ENCODE data around the gene DTNA. TPM values are rescaled to one million over a fixed set of nuclear protein-coding genes. Genes with fewer than 3 reads are reported as not detected.
"Not testable (repeated sequence)": the region's sequence is repeated elsewhere in the genome, so short reads cannot be mapped to it uniquely, and the experiment has no call there.

Gene DTNA
- total RNA-seq (100 to 1,000 TPM; 139 to 175 (median 155) TPM), polyA plus RNA-seq (131 TPM)
- long read RNA-seq, donor 1, full-length matches to known transcripts, result 26 of 193 reads
- long read RNA-seq, donor 1, partial matches to known transcripts, result 21 of 193 reads
- long read RNA-seq, donor 1, other reads (novel, unspliced or antisense), result 146 of 193 reads
- long read RNA-seq, donor 2, full-length matches to known transcripts, result 10 of 52 reads
- long read RNA-seq, donor 2, partial matches to known transcripts, result 6 of 52 reads
- long read RNA-seq, donor 2, other reads (novel, unspliced or antisense), result 36 of 52 reads
- long read RNA-seq, donor 3, full-length matches to known transcripts, result 88 of 386 reads
- long read RNA-seq, donor 3, partial matches to known transcripts, result 91 of 386 reads
- long read RNA-seq, donor 3, other reads (novel, unspliced or antisense), result 207 of 386 reads
- long read RNA-seq, donor 4, transcript DTNA-208 (12 exons, 1,680 nt), result major isoform, 7 of 83 reads
- long read RNA-seq, donor 4, partial matches to known transcripts, result 15 of 83 reads
- long read RNA-seq, donor 4, other reads (novel, unspliced or antisense), result 56 of 83 reads

DNA sequence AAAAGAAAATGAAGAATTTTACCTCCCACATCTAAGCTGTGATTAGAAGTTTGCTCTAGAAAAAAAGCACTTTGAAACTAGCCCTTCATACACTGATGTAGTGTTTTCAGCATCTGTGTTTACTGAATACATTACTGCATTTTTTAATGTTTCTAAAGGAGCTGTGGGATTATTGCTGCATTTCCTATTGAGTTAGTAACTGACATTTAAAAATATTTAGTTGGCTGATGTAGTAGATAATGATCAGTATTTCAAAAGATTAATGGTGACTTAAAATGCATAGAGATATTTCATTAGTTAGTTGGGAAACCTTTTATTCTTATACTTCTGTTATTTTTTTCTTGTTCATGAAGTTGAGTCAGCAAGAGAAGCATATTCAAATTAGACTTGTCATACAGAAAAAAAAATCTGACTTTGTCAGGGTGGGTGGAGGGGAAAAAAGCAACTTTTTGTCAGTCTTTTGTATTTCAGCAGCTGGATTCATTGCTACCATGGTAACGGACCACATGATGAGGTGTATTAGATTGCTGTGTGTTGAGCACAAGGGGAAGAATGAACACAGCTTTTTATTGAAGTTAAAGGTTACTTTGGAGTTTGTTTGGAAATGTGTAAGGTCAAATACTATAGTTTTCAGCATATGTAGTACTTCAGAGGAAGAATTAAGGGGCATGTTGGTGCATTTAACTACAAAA, at the start of gene DTNA:
DTNA (plus strand) TSS at position 549 of the 692 bp plus-strand sequence. CDS start 45,679 bp downstream, outside the sequence.
- Histone ChIP-seq H3K4me1 (ENCODE audit: control insufficient read depth, insufficient read depth, low read length) (no peaks in the 10 kb centered on the region), H3K4me3 (ENCODE audit: low read length) (peak within 1 kb of the TSS; percentile 31), H3K27ac (ENCODE audit: low read length) (peak within 1 kb of the TSS; percentile 74), H3K9me3 (ENCODE audit: control insufficient read depth, low read length) (no peaks in the 10 kb centered on the region), H3K27me3 (ENCODE audit: control insufficient read depth, insufficient read depth) (no peaks in the 10 kb centered on the region)
- WGBS, result 40% methylated on average over 1 of the region's 1 CpG
- ATAC-seq (peak; percentile 63 to 80), DNase-seq (no peak)
- intact Hi-C loops (cut with DNase I), result no loop called here

DNA sequence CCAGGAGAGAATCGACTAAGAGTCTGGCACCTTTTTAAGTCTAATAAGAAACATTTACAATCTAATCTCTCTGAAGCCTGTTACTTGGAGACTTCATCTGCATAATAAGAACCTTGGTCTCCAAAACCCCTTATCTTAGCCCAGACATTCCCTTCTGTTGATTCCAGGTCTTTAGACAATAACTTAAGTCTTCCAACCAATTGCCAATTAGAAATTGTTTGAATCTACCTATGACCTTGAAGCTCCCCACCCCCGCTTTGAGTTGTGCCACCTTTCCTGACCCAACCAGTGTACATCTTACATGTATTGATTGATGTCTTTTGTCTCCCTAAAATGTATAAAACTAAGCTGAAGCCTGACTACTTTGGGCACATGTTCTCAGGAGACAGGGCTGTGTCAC, 49.5 kb upstream of the DTNA start:
- 68% methylated on average over 2 of the region's 2 CpGs for WGBS
- DNase-seq, result no peak
- intact Hi-C loops (cut with DNase I), result loop anchor here in 1 of 4 donors (5.0 kb wide), 2 partner anchors 127 to 303 kb away; no protein-coding TSS in a partner anchor
- Histone ChIP-seq H3K4me3 (ENCODE audit: low read length) (no peak overlapping the region), H3K27me3 (ENCODE audit: control insufficient read depth, insufficient read depth) (no peaks in the 10 kb centered on the region), H3K4me1 (ENCODE audit: control insufficient read depth, insufficient read depth, low read length) (no peaks in the 10 kb centered on the region), H3K27ac (ENCODE audit: low read length) (no peak overlapping the region), H3K9me3 (ENCODE audit: control insufficient read depth, low read length) (no peaks in the 10 kb centered on the region)
- ATAC-seq, result no peak

GRCh38 chr18:34661464-34662087, 48.5 kb upstream of the DTNA start:
- ATAC-seq (peak; percentile 43 to 66), DNase-seq (no peak)
- H3K9me3 ChIP-seq (ENCODE audit: control insufficient read depth, low read length), result no peaks in the 10 kb centered on the region
- 45% methylated on average over 4 of the region's 4 CpGs for WGBS
- no peaks in the 10 kb centered on the region for H3K4me1 ChIP-seq (ENCODE audit: control insufficient read depth, insufficient read depth, low read length)
- H3K27me3 ChIP-seq (ENCODE audit: control insufficient read depth, insufficient read depth), result no peaks in the 10 kb centered on the region
- intact Hi-C loops (cut with DNase I), result loop anchor here in 1 of 4 donors (5.0 kb wide), 2 partner anchors 126 to 304 kb away; no protein-coding TSS in a partner anchor
- no peak overlapping the region for H3K4me3 ChIP-seq (ENCODE audit: low read length)
- no peak overlapping the region for H3K27ac ChIP-seq (ENCODE audit: low read length)

GRCh38 chr18:34676816-34677574, 33.1 kb upstream of the DTNA start:
- no peak for ATAC-seq
- WGBS, result 89% methylated on average over 3 of the region's 3 CpGs
- intact Hi-C loops (cut with DNase I), result no loop called here

DNA sequence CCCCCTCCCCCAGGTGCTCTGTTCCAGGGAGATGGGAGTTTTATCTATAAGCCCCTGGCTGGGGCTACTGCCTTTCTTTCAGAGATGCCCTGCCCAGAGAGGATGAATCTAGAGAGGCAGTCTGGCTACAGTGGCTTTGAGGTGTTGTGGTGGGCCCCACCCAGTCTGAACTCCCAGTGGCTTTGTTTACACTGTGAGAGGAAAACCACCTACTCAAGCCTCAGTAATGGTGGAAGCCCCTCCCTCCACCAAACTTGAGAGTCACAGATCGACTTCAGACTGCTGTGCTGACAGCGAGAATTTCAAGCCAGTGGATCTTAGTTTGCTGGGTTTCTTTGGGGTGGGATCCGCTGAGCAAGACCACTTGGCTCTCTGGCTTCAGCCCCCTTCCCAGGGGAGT, 20.3 kb upstream of the DTNA start:
- H3K4me3 ChIP-seq (ENCODE audit: low read length); intact Hi-C loops (cut with DNase I); DNase-seq; H3K9me3 ChIP-seq (ENCODE audit: control insufficient read depth, low read length); H3K27me3 ChIP-seq (ENCODE audit: control insufficient read depth, insufficient read depth); H3K4me1 ChIP-seq (ENCODE audit: control insufficient read depth, insufficient read depth, low read length); H3K27ac ChIP-seq (ENCODE audit: low read length); ATAC-seq: not testable (repeated sequence)
- 86% methylated on average over 3 of the region's 3 CpGs for WGBS

More at GRCh38 chr18:34676816-34677574, 33.1 kb upstream of the DTNA start:
- Histone ChIP-seq H3K4me3 (ENCODE audit: low read length) (no peak overlapping the region), H3K9me3 (ENCODE audit: control insufficient read depth, low read length) (no peaks in the 10 kb centered on the region), H3K27ac (ENCODE audit: low read length) (no peak overlapping the region), H3K4me1 (ENCODE audit: control insufficient read depth, insufficient read depth, low read length) (no peaks in the 10 kb centered on the region), H3K27me3 (ENCODE audit: control insufficient read depth, insufficient read depth) (no peaks in the 10 kb centered on the region)
- no peak for DNase-seq

- Histone ChIP-seq H3K9me3 (ENCODE audit: control insufficient read depth, low read length) (no peaks in the 10 kb centered on the region), H3K4me1 (ENCODE audit: control insufficient read depth, insufficient read depth, low read length) (no peaks in the 10 kb centered on the region), H3K27ac (ENCODE audit: low read length) (no peak overlapping the region), H3K4me3 (ENCODE audit: low read length) (no peak overlapping the region), H3K27me3 (ENCODE audit: control insufficient read depth, insufficient read depth) (no peaks in the 10 kb centered on the region)
- DNase-seq, result no peak
- ATAC-seq, result peak in 1 of 2 donors; percentile 33
- intact Hi-C loops (cut with DNase I), result no loop called here
Measured at GRCh38 chr18:34691614-34692013, 18.5 kb upstream of the DTNA start.

DNA sequence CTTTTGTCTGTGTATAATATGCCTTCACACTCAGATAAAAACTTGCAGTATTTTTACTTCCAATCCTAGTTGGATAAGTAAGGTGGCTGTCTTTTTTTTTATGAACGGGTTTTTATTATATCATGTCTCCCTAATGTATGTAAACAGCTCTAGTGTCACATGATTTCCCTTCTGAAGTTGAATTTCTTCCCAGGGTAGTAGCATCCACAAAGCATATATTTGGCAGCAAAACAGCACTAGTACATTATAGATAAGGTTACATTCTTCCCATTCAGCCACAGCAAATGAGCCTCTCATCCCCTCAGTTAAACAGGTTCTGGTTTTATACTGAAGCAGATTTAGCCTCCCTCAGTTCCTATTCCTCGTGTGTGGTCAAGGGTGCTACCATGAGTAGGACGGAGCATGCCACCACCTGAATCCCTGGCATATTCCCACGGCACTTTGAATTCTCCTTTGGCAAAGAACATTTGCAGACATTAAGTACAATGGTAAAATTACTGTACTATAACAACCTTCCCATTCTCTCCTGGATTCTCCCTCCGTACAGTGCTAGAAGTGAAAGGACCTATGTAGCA, 15.4 kb upstream of the DTNA start:
- DNase-seq (no peak), ATAC-seq (peak in 1 of 2 donors; percentile 16)
- H3K9me3 ChIP-seq (ENCODE audit: control insufficient read depth, low read length), result no peaks in the 10 kb centered on the region
- H3K27ac ChIP-seq (ENCODE audit: low read length), result no peak overlapping the region
- no peak overlapping the region for H3K4me3 ChIP-seq (ENCODE audit: low read length)
- no peaks in the 10 kb centered on the region for H3K27me3 ChIP-seq (ENCODE audit: control insufficient read depth, insufficient read depth)
- intact Hi-C loops (cut with DNase I), result no loop called here
- no peaks in the 10 kb centered on the region for H3K4me1 ChIP-seq (ENCODE audit: control insufficient read depth, insufficient read depth, low read length)
- WGBS, result 33% methylated on average over 5 of the region's 5 CpGs

DNA sequence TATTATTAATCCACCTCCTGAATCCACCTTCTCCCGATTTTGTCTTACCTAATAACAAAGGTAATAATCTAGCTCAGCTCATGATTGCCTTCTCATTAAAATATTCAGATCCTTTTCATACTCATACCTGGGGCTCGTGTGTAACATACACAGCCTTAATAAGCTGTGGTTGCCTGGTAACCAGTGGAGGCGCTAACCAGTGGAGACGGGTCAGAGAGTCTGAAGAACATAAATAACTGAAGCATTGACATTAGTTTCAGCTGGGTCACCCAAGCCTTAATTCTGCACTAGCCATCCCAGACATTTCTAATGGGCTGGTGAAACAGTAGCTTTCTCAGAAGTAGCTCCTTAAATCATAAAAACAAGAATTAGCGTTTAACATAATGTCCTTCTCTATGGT, 14.8 kb upstream of the DTNA start:
- DNase-seq (no peak), ATAC-seq (peak in 1 of 2 donors; percentile 47)
- Histone ChIP-seq H3K27ac (ENCODE audit: low read length) (no peak overlapping the region), H3K27me3 (ENCODE audit: control insufficient read depth, insufficient read depth) (no peaks in the 10 kb centered on the region), H3K4me3 (ENCODE audit: low read length) (no peak overlapping the region), H3K4me1 (ENCODE audit: control insufficient read depth, insufficient read depth, low read length) (no peaks in the 10 kb centered on the region), H3K9me3 (ENCODE audit: control insufficient read depth, low read length) (no peaks in the 10 kb centered on the region)
- intact Hi-C loops (cut with DNase I), result no loop called here
- 64% methylated on average over 5 of the region's 5 CpGs for WGBS

- ATAC-seq, result no peak
- Histone ChIP-seq H3K27me3 (ENCODE audit: control insufficient read depth, insufficient read depth) (no peaks in the 10 kb centered on the region), H3K9me3 (ENCODE audit: control insufficient read depth, low read length) (no peaks in the 10 kb centered on the region), H3K27ac (ENCODE audit: low read length) (no peak overlapping the region), H3K4me1 (ENCODE audit: control insufficient read depth, insufficient read depth, low read length) (no peaks in the 10 kb centered on the region), H3K4me3 (ENCODE audit: low read length) (no peak overlapping the region)
- intact Hi-C loops (cut with DNase I), result no loop called here
- no peak for DNase-seq
- 94% methylated on average over 2 of the region's 2 CpGs for WGBS
Measured at GRCh38 chr18:34696671-34697070, 13.4 kb upstream of the DTNA start.

GRCh38 chr18:34697233-34697632, 12.9 kb upstream of the DTNA start:
- peaks cover 2% of the 10 kb centered on the region for H3K4me1 ChIP-seq (ENCODE audit: control insufficient read depth, insufficient read depth, low read length)
- DNase-seq (no peak), ATAC-seq (no peak)
- no peak overlapping the region for H3K27ac ChIP-seq (ENCODE audit: low read length)
- no peaks in the 10 kb centered on the region for H3K27me3 ChIP-seq (ENCODE audit: control insufficient read depth, insufficient read depth)
- intact Hi-C loops (cut with DNase I), result no loop called here
- no peaks in the 10 kb centered on the region for H3K9me3 ChIP-seq (ENCODE audit: control insufficient read depth, low read length)
- WGBS, result 81% methylated on average over 1 of the region's 1 CpG
- no peak overlapping the region for H3K4me3 ChIP-seq (ENCODE audit: low read length)
